Mesenteric fat pad (tissue), 1 donor: ENCODE data around the gene AGBL2. TPM values are rescaled to one million over a fixed set of nuclear protein-coding genes. Genes with fewer than 3 reads are reported as not detected.
"Not testable (repeated sequence)": the region's sequence is repeated elsewhere in the genome, so short reads cannot be mapped to it uniquely, and the experiment has no call there.

Experiments used
- DNase-seq: peaks from one replicate; pipeline ENCODE4 v3.0.0-alpha.2; 2020; ENCODE audit warnings: low spot score
- long read RNA-seq: library from polyadenylated mRNA; unstranded; transcript quantifications from one replicate; pipeline ENCODE4 v2.0.0, GENCODE V29; 2020
- total RNA-seq: library from RNA; stranded (reverse); fragmentation: NEBNext Ultra II Directional; extraction: Animal tissue kit (Norgen Biotek cat#: 25700); gene quantifications from one replicate; pipeline ENCODE4 v1.2.1, GENCODE V29; 2021
- donor health status: DM: yes; HTN: yes; CAD: no.

AGBL2 gene, protein sequence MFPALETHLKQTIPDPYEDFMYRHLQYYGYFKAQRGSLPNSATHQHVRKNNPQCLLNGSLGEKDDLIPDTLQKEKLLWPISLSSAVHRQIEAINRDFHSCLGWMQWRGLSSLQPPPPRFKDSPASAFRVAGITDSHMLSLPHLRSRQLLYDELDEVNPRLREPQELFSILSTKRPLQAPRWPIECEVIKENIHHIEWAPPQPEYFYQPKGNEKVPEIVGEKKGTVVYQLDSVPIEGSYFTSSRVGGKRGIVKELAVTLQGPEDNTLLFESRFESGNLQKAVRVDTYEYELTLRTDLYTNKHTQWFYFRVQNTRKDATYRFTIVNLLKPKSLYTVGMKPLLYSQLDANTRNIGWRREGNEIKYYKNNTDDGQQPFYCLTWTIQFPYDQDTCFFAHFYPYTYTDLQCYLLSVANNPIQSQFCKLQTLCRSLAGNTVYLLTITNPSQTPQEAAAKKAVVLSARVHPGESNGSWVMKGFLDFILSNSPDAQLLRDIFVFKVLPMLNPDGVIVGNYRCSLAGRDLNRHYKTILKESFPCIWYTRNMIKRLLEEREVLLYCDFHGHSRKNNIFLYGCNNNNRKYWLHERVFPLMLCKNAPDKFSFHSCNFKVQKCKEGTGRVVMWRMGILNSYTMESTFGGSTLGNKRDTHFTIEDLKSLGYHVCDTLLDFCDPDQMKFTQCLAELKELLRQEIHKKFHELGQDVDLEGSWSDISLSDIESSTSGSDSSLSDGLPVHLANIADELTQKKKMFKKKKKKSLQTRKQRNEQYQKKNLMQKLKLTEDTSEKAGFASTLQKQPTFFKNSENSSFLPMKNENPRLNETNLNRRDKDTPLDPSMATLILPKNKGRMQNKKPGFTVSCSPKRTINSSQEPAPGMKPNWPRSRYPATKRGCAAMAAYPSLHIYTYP
- total RNA-seq: 0.42 TPM
- long read RNA-seq: 0 reads

DNA sequence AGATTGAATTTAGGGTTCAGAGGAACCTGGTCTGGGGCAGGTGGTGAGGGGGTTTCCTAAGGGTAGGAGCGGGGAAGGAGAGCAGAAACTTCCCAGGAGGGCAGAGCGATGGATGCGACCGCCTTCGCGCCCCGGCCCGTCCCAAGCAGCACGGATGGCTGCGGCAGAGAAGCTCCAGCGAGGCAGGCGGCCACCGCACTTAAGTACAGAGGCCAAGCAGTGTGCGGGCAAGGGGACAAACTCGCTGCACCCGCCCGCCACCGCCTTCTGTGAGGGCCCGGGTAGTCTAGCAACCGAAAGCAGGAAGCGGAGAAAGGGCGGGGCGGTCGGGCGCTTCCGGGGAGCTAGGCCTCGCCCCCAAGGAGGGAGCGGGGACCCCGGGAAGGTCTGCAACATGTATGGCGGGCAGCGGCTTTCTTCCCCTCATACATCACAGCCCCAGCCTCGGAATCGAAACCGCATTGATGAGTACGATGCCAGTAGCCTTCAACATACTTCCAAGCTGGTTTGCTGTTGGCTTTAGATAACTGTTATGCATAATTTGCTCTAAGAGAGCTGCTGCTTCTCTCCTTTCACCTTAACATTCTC is at the start of gene AGBL2:
TSS of gene AGBL2 (minus strand) at position 288 of the 588 bp plus-strand sequence. CDS start 719 bp downstream, outside the sequence.
- peak; percentile 93 for DNase-seq

DNA sequence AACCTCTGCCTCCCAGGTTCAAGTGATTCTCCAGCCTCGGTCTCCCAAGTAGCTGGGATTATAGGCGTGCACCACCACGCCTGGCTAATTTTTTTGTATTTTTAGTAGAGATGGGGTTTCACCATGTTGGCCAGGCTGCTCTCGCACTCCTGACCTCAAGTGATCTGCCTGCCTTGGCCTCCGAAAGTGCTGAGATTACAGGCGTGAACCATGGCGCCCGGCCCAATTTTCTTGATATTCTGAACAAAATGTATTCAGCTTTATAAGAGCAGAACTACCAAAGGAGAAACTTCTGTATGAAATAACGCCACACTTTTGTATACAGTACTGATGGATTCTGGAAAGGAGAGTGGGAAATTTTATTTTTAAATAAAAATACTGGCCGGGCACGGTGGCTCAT is 44.1 kb upstream of the AGBL2 start:
- not testable (repeated sequence) for DNase-seq

DNA sequence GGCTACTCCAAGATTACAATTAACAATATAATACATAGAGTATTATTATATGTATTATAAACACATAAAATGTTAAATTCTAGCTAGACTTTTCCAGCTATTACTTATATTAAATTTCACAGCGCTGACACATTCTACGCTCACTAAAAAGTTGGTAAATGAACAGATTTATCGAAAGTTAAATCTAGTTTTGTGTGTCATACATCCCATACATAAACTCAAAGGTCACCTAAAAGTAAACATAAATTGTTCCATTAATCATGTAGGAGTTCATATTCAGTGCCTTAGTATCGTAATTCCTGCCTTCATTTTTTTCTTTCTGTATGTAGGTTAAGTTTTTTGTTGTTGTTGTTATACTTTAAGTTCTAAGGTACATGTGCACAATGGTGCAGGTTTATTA is 41.0 kb upstream of the AGBL2 start:
- DNase-seq: no peak

DNA sequence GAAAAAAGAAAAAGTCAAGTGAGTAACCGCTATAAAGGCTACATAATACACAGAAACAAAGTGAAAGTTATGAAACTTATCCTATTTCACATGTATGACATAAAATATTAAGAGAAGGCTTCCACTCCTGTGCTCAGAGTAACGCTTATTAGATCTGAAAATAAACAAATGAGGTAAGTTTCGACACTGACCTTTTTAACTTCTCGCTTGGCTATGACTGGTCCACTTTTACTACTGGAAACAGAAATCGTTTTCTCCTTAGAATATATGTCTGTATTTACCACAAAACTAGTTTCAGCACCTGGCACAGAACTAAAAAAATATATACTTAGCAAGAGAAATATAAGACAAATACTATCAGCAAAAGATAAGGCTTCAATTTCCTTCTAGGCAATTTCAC is 35.6 kb upstream of the AGBL2 start:
- DNase-seq: no peak

DNA sequence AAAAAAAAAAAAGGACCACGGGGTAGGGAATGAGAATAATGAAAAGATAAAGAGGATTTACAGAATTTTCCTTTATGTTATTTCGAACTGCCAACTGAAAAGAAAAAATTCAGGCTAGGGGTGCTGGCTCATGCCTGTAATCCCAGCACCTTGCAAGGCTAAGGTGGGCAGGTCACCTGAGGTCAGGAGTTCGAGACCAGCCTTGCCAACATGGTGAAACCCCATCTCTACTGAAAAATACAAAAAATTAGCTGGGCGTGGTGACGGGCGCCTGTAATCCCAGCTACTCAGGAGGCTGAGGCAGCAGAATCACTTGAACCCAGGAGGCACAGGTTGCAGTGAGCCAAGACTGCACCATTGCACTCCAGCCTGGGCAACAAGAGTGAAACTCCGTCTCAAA is 27.3 kb upstream of the AGBL2 start:
- DNase-seq: not testable (repeated sequence)

DNA sequence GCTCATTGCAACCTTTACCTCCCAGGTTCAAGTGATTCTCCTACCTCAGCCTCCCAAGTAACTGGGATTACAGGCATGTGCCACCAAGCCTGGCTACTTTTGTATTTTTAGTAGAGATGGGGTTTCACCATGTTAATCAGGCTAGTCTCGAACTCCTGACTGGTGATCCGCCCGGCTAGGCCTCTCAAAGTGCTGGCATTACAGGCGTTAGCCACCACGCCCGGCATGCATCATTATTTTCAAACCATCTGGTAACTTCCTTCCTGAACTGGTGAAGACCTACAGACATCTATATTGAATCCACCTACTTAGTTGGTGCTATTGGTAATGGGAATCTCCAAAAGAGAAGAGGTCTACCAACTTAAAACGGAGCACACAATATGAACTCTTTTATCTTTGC is 22.6 kb upstream of the AGBL2 start:
- not testable (repeated sequence) for DNase-seq

DNA sequence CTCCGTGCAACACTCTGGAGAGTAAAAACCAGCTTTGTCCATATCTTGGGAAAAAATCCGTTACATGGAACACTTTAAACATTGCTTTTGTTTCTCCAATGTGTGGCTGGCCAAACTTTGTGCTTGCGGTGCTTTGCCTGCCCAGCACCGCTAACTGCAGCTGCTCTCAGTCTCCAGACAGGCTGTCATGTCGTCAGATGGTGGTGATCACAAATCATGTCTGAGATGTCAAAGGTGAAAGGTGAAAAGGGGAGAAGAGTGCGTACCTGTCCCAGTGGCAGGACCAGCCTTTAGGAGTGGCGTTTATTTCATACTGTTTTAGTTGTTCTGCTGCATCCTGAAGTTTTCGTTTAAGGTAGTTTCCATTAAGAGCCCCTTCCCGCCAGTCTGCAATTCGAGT is 17.1 kb upstream of the AGBL2 start:
- no peak for DNase-seq

DNA sequence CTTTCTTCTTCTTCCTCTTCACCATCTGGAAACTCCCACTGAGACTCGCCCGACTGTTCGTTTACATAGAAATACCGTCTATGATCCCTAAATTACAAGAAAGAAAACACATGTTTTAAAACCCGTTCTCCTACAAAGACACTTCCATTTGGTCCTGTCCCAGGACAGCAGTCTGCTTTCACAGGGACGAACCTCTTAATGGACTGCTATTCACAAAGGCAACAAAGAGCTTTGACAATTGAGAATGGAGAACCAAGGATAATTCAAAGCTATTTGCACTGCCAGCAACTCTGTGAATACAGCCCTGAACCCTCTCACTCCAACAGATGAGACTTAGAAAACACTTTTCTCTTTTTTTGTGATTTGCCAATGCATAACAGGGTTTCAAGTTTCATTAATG is 16.3 kb upstream of the AGBL2 start:
- no peak for DNase-seq

DNA sequence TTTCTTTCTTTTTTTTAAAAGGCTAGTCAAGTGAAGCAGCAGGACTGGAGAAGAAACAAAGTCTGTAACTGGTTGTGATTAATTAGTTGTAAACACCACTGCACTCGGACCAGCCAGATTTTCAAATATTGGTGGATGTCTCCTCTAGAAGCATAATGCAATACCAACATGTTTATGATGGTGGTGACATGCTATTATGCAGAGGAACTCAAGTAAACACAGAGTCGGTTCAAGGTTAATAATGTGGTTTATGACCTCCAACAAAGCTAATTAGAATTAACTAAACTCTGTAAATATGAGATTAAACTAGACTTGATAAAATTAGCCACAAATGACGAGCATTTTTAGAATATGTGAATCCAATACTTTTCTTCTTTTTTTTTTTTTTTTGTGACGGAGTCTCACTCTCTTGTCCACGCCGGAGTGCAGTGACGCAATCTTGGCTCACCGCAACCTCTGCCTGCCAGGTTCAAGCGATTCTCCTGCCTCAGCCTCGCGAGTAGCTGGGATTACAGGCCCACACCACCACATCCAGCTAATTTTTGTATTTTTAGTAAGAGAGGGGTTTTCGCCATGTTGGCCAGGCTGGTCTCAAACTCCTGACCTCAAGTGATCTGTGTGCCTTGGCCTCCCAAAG is 11.8 kb upstream of the AGBL2 start:
- DNase-seq: no peak

DNA sequence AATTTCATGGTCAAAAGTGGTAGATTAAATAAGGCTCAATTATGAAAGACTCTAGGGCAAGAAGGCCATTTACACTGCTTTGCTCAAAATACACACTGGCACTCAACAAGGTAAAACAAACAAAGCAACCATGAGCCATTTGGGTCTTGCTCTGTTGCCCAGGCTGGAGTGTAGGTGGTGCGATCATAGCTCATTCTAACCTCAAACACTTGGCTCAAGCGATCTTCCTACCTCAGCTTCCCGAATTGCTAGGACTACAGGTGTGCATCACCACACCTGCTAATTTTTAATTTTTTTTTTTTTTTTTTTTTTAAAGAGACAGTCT is 10.9 kb upstream of the AGBL2 start:
- DNase-seq: no peak

DNA sequence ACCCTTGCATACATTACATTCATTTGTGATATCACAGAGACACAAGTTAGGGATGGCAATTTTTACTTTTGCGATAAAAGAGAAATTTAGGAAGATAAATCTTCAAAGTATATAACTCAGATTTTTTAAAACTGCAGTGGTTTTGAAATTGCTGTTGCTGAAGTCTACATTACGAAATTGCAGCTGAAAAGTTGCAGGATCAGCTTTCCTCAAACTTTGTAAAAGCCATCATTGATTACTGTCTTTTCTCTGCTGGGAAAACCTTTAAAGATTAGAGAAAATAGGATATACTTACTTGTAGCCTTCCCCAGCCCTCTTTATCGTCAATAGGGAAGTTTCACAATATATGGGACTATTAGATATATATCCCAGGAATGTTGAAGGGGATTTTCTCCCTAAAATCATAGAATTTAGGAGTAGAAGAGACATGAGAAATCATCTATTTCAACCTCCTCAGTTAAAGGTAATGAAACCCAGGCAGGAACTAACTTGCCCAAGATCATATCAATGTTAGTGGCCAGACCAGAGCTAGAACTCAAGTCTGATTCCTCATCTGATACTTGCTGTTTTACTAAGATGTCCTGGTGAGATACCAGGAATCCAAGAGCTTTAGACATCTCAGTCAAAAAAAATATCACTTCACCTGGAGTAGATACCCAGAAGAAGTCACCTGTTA is 10.4 kb upstream of the AGBL2 start:
- DNase-seq: no peak

DNA sequence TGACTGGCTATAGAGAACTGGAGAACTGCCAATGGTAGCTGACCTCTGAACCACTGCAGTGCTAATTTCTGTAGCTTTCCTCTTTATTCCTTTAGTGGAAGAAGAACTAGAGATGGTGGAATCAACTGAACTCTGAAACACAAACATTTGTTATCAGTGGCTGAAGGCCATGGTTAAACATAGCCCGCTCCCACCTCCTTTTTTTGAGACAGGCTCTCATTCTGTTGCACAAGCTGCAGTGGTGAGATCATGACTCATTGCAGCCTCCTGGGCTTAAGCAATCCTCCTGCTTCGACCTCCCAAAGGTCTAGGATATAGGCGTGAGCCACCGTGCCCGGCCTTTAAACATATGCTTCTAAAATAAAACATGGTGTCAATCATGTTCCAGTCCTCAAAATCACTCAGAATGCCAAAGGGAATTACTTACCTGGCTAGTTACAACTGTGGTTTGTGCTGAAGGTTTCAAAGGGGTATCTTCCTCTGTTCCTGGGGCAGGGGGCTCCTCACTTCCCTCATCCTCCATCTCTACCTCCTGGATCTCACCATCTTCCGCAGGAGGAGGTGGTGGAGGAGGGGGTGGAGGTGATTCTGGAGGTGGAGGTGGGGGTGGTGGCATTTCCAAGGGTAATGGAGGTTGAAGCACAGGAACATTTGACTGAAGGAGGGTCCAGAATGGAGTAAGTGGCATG is 9.0 kb upstream of the AGBL2 start:
- DNase-seq: no peak

DNA sequence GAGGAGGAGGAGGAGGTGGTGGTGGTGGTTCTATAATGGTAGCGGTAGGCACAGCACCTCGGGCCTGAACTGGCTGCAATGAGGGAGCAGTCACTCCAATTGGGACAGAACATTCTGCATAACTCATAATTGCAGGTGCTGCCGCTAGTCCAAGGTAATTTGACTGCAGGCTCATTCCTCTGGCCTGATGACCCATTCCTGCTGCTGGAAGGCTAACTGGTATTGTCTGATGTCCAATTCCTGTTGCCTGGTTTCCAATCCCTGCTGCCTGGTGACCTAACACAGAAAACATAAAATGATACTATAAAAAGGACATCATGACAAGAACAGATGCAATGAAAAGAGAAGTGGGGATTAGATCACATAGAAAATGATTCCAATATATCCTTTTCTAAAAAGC is 7.9 kb upstream of the AGBL2 start:
- no peak for DNase-seq

DNA sequence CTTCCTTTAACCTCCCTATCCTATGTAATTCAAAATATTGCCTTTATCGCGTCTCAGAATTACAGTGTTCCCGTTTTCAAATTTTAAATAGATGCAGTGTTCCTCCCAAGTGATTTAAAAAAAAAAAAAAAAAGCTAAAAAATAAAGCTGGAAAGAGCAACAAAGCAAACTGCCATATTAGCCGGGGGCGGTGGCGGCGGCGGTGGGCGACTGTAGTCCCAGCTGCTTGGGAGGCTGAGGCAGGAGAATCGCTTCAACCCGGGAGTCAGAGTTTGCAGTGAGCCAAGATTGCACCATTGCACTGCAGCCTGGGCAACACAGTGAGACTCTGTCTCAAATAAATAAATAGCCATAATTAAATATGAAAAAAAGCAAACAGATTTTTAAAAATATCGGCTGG is 5.5 kb upstream of the AGBL2 start:
- no peak for DNase-seq

DNA sequence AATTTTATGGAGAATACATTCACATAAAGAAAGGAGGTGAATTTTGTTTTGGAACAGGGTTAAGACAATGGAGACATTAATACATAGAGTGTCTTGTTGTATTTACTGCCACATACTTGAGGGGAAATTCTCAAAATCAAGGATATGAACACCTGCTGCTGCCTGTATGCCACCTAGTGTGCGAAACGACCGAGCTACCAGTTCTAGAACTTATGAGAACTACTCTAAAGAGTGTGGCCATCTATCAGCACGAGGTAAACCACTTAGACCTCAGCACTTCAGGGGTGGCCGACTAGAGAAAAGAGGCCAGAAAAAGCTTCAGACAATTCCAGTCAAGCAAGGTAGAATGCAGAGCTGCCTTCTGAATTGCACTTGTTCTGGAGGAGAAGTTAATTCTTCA is 1.5 kb upstream of the AGBL2 start:
- DNase-seq: no peak

DNA sequence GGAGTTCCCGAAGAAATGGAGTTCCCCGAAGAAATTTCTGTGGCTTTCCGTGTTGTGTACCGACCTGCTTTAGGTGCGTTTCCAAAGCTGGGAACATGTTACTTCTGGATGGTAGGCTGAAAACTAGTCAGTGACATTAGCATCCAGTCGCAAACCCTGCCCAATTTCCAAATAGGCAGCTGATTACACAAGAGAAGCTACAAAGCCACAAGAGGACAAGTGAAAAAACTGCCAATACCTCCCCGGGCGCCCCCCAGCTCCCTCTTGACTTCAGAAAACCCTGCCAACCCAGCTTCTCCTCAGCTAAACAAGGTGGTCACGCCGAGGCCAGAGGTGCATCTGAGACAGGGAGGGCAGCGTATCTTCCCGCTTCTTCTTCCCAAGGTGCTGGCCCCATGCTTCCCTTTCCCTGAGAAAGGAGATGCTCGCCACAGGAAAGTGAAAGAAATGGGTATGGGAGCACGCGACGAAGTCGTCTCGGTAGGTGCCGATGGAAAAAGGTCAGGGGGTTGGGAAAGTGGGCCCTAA is 551 bp downstream of the AGBL2 start:
- DNase-seq: no peak

DNA sequence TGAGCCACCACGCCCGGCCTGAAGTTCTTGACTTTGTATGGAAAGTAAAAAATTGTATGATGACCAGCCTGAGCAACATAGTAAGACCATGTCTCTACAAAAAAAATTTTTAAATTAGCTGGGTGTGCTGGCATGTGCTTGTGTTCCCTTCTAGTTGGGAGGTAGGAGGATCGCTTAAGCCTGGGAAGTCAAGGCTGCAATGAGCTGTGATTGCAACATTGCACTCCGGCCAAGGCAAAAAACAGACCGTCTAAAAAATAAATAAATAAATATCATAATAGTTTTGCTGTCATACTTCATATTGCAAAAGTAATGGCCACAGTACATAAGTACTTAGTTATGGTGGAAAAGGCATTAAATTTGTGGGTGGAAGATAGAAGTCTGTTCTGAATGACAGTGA is 3.4 kb downstream of the AGBL2 start:
- peak; percentile 62 for DNase-seq

DNA sequence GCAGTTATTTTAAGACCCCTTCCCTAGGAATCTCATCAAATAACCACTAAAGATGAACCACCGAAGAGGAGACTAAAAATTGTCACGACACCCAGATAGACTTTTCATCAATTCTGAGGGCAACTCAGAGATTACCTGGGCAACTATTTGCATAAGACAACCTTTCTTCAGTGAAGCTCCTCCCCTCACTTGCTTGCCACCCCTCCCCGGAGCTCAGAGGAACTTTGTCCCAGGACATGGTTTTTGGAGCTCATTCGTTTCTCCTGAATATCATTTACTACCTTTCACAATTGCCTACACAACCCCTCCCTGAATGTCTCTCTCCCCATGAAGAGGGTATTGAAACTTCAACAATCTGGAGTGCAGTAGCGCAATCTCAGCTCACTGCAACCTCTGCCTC is 3.9 kb downstream of the AGBL2 start:
- DNase-seq: no peak

DNA sequence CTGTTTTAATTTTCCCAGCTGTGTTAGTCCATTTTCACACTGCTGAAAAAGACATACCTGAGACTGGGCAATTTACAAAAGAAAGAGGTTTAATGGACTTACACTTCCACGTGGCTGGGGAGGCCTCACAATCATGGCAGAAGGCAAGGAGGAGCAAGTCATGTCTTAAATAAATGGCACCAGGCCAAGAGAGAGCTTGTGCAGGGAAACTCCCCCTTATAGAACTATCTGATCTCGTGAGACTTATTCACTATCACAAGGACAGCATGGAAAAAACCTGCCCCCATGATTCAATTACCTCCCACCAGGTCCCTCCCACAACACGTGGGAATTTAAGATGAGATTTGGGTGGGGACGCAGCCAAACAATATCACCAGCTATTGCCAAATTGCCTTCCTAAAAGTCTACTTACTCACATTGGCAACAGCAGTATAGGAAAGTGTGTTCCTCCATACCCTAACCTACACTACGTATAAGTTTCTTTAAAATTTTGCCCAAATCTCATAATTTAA is 7.8 kb downstream of the AGBL2 start:
- not testable (repeated sequence) for DNase-seq

DNA sequence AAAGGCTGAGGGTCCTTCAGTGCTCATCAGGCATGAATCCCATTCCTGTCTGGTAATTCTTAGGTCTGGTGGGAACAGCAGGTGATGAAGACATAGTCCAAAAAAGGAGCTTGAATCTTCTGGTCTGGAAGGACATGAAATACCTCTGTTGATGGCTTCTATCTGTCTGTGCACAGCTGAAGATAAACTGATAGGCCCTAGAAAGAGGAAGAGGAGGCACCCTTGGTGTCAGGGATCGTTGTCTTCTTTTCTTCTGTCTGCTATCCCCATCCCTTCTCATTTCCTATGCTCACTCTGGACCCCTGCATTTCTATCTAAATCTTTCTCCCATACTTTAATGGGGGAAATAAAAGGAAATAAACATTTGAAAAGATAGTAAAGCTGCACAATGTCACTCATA is 9.4 kb downstream of the AGBL2 start:
- DNase-seq: no peak
